SK-N-SH treated with all-trans-retinoic acid at 6 μM for 48 hours (cell line): ENCODE measurements around the gene PCLO.

ENCODE experiments used
- ATAC-seq: fragments of 200-7000 bp; cut with Tn5 transposase; 3 replicates; pipeline ENCODE4 v1.9.1; 2020; ENCODE audit warnings: mild to moderate bottlenecking, moderate library complexity
- ARNTL ChIP-seq: fragments of 450-650 bp; formaldehyde crosslinking; IDR thresholded peaks from 2 replicates; pipeline ENCODE4 v1.5.0; 2020; ENCODE audit warnings: low read depth, mild to moderate bottlenecking, moderate library complexity, borderline replicate concordance
- BACH2 ChIP-seq: fragments of 250-450 bp; sonication (Bioruptor Pico); IDR thresholded peaks from 2 replicates; pipeline ENCODE4 v1.9.0; 2021; ENCODE audit warnings: mild to moderate bottlenecking, borderline replicate concordance
- CSDC2 ChIP-seq: fragments of 250-450 bp; sonication (Bioruptor Pico); IDR thresholded peaks from 2 replicates; pipeline ENCODE4 v1.5.0; 2020; ENCODE audit warnings: mild to moderate bottlenecking, moderate library complexity
- ESRRG ChIP-seq: fragments of 250-450 bp; sonication (Bioruptor Pico); IDR thresholded peaks from 2 replicates; pipeline ENCODE4 v1.6.1; 2021; ENCODE audit warnings: mild to moderate bottlenecking
- GLIS3 ChIP-seq: fragments of 250-450 bp; sonication (Bioruptor Pico); IDR thresholded peaks from 2 replicates; pipeline ENCODE4 v1.5.0; 2020; ENCODE audit warnings: mild to moderate bottlenecking, moderate library complexity
- ISL1 ChIP-seq: fragments of 250-450 bp; sonication (Bioruptor Pico); IDR thresholded peaks from 2 replicates; pipeline ENCODE4 v2.1.2; 2022; ENCODE audit warnings: mild to moderate bottlenecking, moderate library complexity
- OSR1 ChIP-seq: fragments of 250-450 bp; sonication (Bioruptor Pico); IDR thresholded peaks from 2 replicates; pipeline ENCODE4 v1.8.0; 2022; ENCODE audit warnings: moderate library complexity, mild to moderate bottlenecking, inconsistent platforms
- PPARA ChIP-seq: fragments of 250-450 bp; sonication (Bioruptor Pico); IDR thresholded peaks from 2 replicates; pipeline ENCODE4 v1.5.0; 2020; ENCODE audit warnings: mild to moderate bottlenecking, borderline replicate concordance
- RARB ChIP-seq: fragments of 250-450 bp; sonication (Bioruptor Pico); IDR thresholded peaks from 2 replicates; pipeline ENCODE4 v1.8.0; 2021; ENCODE audit warnings: mild to moderate bottlenecking, moderate library complexity
- SNAI2 ChIP-seq: fragments of 250-450 bp; sonication (Bioruptor Pico); IDR thresholded peaks from 2 replicates; pipeline ENCODE4 v1.5.0; 2020; ENCODE audit warnings: mild to moderate bottlenecking, moderate library complexity
- TCF4 ChIP-seq: fragments of 250-450 bp; sonication (Bioruptor Pico); IDR thresholded peaks from 2 replicates; pipeline ENCODE4 v1.8.0; 2021; ENCODE audit warnings: mild to moderate bottlenecking, moderate library complexity, borderline replicate concordance
- TOX ChIP-seq: fragments of 250-450 bp; sonication (Bioruptor Pico); IDR thresholded peaks from 2 replicates; pipeline ENCODE4 v1.8.0; 2021; ENCODE audit warnings: mild to moderate bottlenecking, moderate library complexity, borderline replicate concordance
- ZC3H10 ChIP-seq: fragments of 250-450 bp; sonication (Bioruptor Pico); IDR thresholded peaks from 2 replicates; pipeline ENCODE4 v1.5.1; 2021; ENCODE audit warnings: mild to moderate bottlenecking, moderate library complexity
- ZFP3 ChIP-seq: fragments of 250-450 bp; sonication (Bioruptor Pico); IDR thresholded peaks from 2 replicates; pipeline ENCODE4 v1.5.0; 2020; ENCODE audit warnings: mild to moderate bottlenecking, moderate library complexity
- ZFP30 ChIP-seq: fragments of 450-650 bp; formaldehyde crosslinking; IDR thresholded peaks from 2 replicates; pipeline ENCODE4 v1.5.0; 2022; ENCODE audit warnings: mild to moderate bottlenecking, moderate library complexity
- ZNF565 ChIP-seq: fragments of 450-650 bp; formaldehyde crosslinking; conservative IDR thresholded peaks from 2 replicates; pipeline ENCODE4 v1.5.0; 2020; ENCODE audit warnings: low read depth, mild to moderate bottlenecking, moderate library complexity
- ZNF70 ChIP-seq: fragments of 450-650 bp; formaldehyde crosslinking; IDR thresholded peaks from 2 replicates; pipeline ENCODE4 v1.5.0; 2020; ENCODE audit warnings: mild to moderate bottlenecking, moderate library complexity
- ZNF8 ChIP-seq: fragments of 450-650 bp; formaldehyde crosslinking; IDR thresholded peaks from 2 replicates; pipeline ENCODE4 v1.5.0; 2020; ENCODE audit warnings: mild to moderate bottlenecking, moderate library complexity
- TF ChIP-seq, protein P1 (sequence below): fragments of 250-450 bp; sonication (Bioruptor Pico); IDR thresholded peaks from 2 replicates; pipeline ENCODE4 v1.5.1; 2021; ENCODE audit warnings: mild to moderate bottlenecking, moderate library complexity
- TF ChIP-seq, protein P2 (sequence below): fragments of 250-450 bp; sonication (Bioruptor Pico); IDR thresholded peaks from 2 replicates; pipeline ENCODE4 v1.5.0; 2020; ENCODE audit warnings: mild to moderate bottlenecking, moderate library complexity
- TF ChIP-seq, protein P3 (sequence below): fragments of 250-450 bp; sonication (Bioruptor Pico); IDR thresholded peaks from 2 replicates; pipeline ENCODE4 v1.5.1; 2020; ENCODE audit warnings: low read depth, mild to moderate bottlenecking, moderate library complexity
- TF ChIP-seq, protein P4 (sequence below): fragments of 250-450 bp; sonication (Bioruptor Pico); IDR thresholded peaks from 2 replicates; pipeline ENCODE4 v1.8.0; 2020; ENCODE audit warnings: mild to moderate bottlenecking, moderate library complexity, borderline replicate concordance
- TF ChIP-seq, protein P5 (sequence below): fragments of 250-450 bp; sonication (Bioruptor Pico); IDR thresholded peaks from 2 replicates; pipeline ENCODE4 v1.8.0; 2021; ENCODE audit warnings: low read depth, mild to moderate bottlenecking, moderate library complexity, borderline replicate concordance

Gene PCLO

DNA sequence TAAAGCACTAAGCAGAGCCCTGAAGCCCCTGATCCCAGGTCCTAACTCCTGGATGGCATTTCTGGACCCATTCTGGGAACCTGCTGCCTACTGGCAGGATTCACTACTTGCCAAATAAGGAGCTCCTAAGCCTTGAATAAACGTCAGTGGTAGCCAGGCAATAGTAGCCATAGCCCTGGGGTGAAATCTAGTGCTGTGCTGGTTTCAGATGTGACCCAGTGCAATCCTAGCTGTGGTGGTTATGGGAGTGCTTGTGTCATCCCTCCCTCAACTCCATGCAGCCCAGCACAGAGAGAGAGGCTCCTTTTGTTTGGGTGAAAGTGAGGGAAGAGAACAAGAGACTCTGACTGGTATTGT is 43.7 kb downstream of the PCLO start:
- peak; percentile 37 for ATAC-seq
- TF ChIP-seq, protein P1, sequence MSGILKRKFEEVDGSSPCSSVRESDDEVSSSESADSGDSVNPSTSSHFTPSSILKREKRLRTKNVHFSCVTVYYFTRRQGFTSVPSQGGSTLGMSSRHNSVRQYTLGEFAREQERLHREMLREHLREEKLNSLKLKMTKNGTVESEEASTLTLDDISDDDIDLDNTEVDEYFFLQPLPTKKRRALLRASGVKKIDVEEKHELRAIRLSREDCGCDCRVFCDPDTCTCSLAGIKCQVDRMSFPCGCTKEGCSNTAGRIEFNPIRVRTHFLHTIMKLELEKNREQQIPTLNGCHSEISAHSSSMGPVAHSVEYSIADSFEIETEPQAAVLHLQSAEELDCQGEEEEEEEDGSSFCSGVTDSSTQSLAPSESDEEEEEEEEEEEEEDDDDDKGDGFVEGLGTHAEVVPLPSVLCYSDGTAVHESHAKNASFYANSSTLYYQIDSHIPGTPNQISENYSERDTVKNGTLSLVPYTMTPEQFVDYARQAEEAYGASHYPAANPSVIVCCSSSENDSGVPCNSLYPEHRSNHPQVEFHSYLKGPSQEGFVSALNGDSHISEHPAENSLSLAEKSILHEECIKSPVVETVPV (CRISPR knock-in tag), result no peak
- TF ChIP-seq, protein P2, sequence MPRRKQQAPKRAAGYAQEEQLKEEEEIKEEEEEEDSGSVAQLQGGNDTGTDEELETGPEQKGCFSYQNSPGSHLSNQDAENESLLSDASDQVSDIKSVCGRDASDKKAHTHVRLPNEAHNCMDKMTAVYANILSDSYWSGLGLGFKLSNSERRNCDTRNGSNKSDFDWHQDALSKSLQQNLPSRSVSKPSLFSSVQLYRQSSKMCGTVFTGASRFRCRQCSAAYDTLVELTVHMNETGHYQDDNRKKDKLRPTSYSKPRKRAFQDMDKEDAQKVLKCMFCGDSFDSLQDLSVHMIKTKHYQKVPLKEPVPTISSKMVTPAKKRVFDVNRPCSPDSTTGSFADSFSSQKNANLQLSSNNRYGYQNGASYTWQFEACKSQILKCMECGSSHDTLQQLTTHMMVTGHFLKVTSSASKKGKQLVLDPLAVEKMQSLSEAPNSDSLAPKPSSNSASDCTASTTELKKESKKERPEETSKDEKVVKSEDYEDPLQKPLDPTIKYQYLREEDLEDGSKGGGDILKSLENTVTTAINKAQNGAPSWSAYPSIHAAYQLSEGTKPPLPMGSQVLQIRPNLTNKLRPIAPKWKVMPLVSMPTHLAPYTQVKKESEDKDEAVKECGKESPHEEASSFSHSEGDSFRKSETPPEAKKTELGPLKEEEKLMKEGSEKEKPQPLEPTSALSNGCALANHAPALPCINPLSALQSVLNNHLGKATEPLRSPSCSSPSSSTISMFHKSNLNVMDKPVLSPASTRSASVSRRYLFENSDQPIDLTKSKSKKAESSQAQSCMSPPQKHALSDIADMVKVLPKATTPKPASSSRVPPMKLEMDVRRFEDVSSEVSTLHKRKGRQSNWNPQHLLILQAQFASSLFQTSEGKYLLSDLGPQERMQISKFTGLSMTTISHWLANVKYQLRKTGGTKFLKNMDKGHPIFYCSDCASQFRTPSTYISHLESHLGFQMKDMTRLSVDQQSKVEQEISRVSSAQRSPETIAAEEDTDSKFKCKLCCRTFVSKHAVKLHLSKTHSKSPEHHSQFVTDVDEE, result no peak
- no peak for TF ChIP-seq CSDC2 (CRISPR knock-in tag)
- no peak for TF ChIP-seq TOX
- no peak for TF ChIP-seq OSR1
- TF ChIP-seq ZNF70, result no peak
- TF ChIP-seq ESRRG (CRISPR knock-in tag), result no peak
- TF ChIP-seq ARNTL, result no peak
- TF ChIP-seq SNAI2, result no peak
- TF ChIP-seq, protein P3, sequence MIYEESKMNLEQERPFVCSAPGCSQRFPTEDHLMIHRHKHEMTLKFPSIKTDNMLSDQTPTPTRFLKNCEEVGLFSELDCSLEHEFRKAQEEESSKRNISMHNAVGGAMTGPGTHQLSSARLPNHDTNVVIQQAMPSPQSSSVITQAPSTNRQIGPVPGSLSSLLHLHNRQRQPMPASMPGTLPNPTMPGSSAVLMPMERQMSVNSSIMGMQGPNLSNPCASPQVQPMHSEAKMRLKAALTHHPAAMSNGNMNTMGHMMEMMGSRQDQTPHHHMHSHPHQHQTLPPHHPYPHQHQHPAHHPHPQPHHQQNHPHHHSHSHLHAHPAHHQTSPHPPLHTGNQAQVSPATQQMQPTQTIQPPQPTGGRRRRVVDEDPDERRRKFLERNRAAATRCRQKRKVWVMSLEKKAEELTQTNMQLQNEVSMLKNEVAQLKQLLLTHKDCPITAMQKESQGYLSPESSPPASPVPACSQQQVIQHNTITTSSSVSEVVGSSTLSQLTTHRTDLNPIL (CRISPR knock-in tag), result no peak
- TF ChIP-seq, all 23 proteins: peak for 0

DNA sequence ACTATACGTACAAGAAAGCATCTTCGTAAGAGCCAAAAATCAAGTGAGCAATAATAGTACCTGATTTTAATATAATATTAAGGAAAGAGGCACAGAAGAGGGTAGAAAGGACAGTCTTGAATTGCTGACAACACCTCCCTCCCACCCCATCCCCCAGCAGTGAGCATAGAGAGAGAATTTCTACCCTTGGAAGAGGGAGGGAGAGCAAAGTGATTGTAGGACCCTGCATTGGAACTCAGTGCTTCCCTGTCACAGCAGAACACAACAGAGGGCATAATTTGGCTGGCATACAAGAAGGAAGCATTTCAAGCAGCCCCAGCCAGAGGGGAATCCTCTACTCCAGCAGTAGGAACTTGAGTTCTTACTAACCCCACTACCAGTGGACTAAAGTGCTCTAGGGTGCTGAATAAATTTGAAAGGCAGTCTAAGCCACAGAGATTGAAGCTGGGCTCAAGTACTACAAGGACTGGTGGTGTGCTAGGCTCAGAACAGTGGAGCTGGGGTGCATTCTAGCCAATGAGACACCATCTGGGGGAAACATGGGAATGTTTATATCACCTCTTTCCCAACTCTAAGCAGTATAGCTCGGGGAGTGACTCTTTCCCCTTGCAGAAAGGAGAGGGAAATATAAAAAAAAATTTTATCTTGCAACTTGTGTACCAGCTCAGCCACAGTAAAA is 44.2 kb downstream of the PCLO start:
- no peak for ATAC-seq
- TF ChIP-seq TCF4 (CRISPR knock-in tag) (no peak), ZFP30 (CRISPR knock-in tag) (no peak), ZFP3 (CRISPR knock-in tag) (no peak)
- TF ChIP-seq, all 23 proteins: peak for 0

DNA sequence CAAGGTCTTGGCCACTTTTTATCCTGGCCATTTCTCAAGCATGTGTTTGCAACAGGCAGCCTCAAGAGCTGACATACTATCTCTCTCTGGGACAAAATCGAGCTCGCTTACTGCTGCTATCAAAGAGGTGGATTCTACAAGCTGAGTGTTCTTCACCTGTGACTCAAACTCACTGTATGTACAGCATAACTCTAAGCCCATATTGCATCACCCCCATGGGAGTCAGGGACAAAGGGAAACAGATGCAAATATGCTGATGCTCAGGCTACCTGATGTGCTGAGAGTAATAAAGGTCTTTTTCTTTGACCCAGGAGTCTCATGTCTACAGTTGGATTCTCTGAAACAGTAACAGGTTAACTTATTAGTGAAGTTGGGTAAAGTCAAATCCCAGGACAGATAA is 45.2 kb downstream of the PCLO start:
- TF ChIP-seq, protein P1 (CRISPR knock-in tag), result no peak
- no peak for TF ChIP-seq PPARA (CRISPR knock-in tag)
- TF ChIP-seq ZNF565 (CRISPR knock-in tag), result no peak
- TF ChIP-seq BACH2, result no peak
- no peak for TF ChIP-seq GLIS3 (CRISPR knock-in tag)
- no peak for TF ChIP-seq ZC3H10 (CRISPR knock-in tag)
- TF ChIP-seq, protein P3 (CRISPR knock-in tag), result no peak
- TF ChIP-seq ARNTL, result no peak
- no peak for TF ChIP-seq SNAI2
- no peak for TF ChIP-seq ISL1 (CRISPR knock-in tag)
- TF ChIP-seq, protein P2, result no peak
- no peak for TF ChIP-seq OSR1
- TF ChIP-seq ESRRG (CRISPR knock-in tag), result no peak
- no peak for TF ChIP-seq ZNF70
- no peak for TF ChIP-seq ZFP3 (CRISPR knock-in tag)
- TF ChIP-seq ZNF8 (CRISPR knock-in tag), result no peak
- TF ChIP-seq RARB (CRISPR knock-in tag), result no peak
- TF ChIP-seq, protein P4, sequence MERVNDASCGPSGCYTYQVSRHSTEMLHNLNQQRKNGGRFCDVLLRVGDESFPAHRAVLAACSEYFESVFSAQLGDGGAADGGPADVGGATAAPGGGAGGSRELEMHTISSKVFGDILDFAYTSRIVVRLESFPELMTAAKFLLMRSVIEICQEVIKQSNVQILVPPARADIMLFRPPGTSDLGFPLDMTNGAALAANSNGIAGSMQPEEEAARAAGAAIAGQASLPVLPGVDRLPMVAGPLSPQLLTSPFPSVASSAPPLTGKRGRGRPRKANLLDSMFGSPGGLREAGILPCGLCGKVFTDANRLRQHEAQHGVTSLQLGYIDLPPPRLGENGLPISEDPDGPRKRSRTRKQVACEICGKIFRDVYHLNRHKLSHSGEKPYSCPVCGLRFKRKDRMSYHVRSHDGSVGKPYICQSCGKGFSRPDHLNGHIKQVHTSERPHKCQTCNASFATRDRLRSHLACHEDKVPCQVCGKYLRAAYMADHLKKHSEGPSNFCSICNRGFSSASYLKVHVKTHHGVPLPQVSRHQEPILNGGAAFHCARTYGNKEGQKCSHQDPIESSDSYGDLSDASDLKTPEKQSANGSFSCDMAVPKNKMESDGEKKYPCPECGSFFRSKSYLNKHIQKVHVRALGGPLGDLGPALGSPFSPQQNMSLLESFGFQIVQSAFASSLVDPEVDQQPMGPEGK, result no peak
- TF ChIP-seq, protein P5, sequence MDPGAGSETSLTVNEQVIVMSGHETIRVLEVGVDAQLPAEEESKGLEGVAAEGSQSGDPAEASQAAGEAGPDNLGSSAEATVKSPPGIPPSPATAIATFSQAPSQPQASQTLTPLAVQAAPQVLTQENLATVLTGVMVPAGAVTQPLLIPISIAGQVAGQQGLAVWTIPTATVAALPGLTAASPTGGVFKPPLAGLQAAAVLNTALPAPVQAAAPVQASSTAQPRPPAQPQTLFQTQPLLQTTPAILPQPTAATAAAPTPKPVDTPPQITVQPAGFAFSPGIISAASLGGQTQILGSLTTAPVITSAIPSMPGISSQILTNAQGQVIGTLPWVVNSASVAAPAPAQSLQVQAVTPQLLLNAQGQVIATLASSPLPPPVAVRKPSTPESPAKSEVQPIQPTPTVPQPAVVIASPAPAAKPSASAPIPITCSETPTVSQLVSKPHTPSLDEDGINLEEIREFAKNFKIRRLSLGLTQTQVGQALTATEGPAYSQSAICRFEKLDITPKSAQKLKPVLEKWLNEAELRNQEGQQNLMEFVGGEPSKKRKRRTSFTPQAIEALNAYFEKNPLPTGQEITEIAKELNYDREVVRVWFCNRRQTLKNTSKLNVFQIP (CRISPR knock-in tag), result no peak
- ATAC-seq, result no peak
